Activated effector memory CD4-positive, alpha-beta T cell treated with Interleukin-2 at 50 U/mL for 16 hours (primary cell): Measurements from ENCODE around the gene HLF.

ENCODE experiments used
- DNase-seq: peaks from one replicate; pipeline ENCODE4 v3.0.0-alpha.2; 2020

HLF gene

DNA sequence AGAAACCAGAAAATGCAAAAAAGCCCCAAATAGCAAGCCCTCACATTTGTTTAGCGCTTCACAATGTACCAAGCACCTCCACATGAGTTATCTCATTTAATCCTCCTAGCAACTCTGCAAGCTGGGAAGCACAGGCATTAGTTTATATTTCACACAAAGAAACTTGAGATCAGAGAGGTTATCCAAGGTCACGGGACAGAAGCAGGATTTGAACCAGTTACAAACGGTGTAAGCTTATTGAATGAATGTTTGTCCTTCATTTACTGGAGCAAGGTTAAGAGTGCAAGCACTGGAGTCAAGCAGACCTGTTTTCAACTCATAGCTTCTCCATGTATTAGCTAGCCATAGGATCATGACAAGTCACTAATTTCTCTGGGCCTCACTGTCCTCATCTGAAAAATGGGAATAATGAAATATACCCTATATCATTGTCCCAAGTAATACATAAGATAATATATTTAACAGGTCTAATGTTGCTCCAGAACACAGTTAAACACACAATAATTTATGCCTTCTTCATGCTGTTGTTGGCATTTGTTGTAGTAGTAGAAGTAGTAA is 6.1 kb upstream of the HLF start:
- DNase-seq: no peak

DNA sequence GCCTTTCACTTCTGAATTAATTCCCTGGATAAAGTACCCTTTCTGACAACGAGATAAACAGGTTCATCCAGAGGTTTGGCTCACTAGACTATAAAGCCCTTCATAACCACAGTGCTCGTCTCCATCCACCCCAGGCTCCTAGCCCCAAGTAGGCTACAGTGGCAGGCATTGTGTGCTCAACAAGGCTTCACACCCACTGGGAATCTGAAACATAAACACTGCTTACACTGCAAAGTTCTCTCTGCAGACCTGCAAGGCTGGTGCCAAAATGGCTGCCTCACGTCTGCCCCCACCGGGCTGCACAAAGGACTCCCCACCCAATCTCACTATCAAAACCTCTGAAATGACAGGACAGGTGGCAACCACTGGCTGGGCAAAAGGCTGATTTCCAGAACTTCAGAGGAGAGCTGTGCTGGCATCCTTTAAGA is 5.1 kb upstream of the HLF start:
- no peak for DNase-seq

- no peak for DNase-seq
Measured at GRCh38 chr17:55261311-55261710, 3.4 kb upstream of the HLF start.

- DNase-seq: no peak
Measured at GRCh38 chr17:55263569-55264277, 1.0 kb upstream of the HLF start.

GRCh38 chr17:55264278-55264644 is 499 bp upstream of the HLF start:
- no peak for DNase-seq

DNA sequence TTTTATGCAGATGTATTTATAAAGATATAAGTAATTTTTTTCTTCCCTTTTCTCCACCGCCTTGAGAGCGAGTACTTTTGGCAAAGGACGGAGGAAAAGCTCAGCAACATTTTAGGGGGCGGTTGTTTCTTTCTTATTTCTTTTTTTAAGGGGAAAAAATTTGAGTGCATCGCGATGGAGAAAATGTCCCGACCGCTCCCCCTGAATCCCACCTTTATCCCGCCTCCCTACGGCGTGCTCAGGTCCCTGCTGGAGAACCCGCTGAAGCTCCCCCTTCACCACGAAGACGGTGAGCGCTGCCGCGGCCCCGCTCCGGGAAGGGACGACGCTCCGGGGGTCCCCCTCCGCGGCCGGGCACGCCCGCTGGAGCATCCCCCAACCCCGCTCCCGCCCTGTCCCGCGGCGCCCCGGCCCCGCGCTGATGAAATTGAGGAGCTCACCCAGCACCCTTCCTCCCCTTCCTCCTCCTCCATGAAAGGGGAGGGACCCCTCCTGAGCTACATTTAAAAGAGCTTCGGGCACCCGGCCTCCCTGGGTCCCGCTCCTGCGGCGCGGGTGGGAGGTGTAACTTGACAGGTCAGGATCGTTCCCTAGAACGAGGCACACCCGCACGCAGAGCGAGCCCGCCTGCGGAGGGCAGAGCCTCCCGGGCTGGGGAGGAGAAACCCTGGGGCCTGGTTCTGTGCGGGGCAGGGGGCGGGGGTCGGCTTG is 706 bp downstream of the HLF start:
- peak; percentile 10 for DNase-seq

- no peak for DNase-seq
Measured at GRCh38 chr17:55266051-55266957, 1.5 kb downstream of the HLF start.

DNA sequence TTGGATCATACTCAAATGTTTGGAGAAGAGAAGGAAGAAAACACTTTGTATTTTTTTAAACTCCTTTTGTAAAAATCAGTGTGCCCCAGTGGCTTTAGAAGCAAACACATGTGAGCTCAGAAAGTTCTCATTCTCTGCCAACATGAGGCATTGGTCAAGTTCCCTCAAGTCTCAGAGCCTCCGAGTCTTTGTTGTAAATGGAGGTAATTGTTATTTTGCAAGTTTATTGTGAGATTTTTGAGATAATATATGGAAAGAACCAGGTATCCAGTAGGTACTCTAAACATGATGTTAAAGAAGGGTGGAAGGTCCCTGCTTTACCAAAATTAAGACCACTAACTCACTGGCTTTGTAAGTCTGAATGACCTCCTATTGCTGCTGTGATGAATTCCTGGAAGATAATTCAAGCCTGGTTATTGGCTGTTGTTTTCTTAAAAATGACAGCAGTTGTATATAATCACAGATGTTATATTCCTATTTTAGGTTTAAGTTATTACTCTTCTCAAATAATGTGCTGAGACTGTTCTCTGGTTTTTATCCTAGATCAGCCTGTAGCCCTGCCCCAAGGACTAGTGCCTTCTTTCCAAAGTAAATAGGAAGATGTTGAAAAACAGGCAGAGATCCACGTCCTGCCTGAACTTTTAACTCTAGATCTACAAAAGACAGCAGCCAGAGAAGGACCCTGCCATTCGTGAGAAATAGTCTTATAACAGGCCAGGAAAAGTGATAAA is 2.4 kb downstream of the HLF start:
- DNase-seq: no peak

DNA sequence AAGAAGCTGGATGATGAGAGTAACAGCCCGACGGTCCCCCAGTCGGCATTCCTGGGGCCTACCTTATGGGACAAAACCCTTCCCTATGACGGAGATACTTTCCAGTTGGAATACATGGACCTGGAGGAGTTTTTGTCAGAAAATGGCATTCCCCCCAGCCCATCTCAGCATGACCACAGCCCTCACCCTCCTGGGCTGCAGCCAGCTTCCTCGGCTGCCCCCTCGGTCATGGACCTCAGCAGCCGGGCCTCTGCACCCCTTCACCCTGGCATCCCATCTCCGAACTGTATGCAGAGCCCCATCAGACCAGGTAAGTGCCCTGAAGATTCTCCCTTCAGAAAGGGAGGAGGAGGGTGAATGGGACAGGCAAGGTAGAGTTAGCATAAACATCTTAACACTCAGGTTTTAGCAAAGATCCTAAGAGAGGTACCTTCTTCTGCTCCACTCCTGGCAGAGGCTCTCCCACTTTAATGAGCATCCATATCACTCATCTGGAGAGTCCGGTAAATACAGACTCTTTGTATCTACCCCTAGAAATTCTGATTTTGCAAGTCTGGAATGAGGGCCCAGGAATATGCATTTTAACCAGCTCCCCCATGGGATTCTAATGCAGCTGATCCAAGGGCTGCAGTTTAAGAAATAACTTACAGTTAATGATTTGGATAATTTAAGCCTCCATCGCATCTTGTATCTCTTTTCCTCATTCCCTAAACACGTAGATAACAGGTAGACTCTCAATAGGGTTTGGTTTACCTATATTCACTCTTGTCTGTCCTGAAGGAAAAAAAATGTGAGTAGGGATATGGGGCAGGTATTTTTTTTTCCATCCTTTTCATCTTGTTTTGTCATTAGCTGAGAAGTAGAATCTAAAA is 3.3 kb downstream of the HLF start:
- no peak for DNase-seq

DNA sequence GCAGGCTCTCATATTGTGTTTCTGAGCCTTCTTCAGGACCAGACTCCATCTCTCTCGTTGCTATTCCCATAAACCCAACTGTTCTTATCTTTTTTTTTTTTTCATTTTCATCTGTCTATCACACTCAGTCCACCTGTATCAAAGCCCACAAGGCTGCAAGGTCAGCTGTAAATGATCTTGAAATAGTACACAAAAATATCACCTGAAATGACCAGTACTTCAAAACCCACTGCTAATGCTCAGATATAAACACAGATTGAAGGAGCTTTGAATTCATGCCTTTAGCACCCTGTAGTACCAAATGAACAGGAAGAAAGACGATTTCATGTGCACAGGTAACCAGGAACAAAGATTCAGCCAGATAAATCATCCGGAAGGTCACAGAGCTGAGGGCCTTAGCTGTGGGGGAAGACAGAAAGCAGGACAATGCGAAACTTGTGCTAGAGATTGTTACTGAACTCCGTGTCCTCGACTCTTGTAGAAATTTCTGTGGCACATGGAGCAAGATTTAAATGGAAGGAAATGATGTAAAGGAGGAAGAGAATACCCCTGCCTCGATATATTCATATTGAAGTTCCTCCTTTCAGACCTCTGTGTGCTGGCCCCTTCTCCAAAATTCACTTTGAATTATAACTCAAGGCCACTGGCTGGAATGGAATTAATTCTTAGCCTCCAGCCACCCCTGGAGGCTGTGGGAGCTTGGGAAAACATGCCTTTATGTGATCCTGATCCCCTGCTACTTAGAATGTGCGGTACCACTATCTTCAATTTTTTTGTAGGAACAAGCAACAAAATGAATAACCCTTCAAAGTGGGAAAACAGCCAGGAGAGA is 4.1 kb downstream of the HLF start:
- no peak for DNase-seq

- no peak for DNase-seq
Measured at GRCh38 chr17:55269894-55270293, 5.1 kb downstream of the HLF start.

GRCh38 chr17:55271223-55271571 is 6.4 kb downstream of the HLF start:
- DNase-seq: no peak

DNA sequence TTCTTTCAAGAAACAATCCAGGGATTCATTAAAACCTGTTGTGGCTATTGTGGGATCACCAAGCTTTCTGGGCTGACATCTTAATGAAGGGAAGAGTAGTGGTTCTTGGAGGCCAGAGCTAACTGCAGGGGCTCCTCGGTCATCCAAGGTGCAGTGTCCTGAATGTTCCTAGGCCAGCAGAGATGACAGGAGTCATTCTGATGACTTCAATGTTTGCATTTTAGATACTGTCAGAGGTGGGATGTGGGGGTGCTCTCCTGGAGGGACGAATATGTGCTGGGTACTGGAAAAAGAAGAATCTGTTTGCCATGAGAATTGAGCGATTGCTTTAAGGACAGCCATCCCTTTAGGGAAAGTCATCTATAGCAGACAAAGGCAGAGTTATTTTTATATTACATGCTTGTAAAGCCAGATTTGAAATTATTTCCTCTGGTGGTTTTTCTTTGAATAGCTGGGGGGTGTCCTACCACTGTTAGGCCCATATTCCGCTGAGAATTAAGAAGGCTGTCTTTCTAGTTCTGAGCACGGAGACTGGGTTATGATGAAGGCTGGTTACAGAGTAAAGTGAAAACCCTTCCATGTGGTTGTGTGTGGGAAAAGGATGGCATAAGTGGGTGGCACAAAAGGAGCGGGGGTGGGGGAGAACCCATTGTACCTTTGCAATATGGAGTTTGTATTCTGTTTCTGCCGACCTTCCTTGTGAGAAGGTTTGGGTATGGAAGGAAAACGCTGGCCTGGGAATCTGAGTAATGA is 7.4 kb downstream of the HLF start:
- no peak for DNase-seq

DNA sequence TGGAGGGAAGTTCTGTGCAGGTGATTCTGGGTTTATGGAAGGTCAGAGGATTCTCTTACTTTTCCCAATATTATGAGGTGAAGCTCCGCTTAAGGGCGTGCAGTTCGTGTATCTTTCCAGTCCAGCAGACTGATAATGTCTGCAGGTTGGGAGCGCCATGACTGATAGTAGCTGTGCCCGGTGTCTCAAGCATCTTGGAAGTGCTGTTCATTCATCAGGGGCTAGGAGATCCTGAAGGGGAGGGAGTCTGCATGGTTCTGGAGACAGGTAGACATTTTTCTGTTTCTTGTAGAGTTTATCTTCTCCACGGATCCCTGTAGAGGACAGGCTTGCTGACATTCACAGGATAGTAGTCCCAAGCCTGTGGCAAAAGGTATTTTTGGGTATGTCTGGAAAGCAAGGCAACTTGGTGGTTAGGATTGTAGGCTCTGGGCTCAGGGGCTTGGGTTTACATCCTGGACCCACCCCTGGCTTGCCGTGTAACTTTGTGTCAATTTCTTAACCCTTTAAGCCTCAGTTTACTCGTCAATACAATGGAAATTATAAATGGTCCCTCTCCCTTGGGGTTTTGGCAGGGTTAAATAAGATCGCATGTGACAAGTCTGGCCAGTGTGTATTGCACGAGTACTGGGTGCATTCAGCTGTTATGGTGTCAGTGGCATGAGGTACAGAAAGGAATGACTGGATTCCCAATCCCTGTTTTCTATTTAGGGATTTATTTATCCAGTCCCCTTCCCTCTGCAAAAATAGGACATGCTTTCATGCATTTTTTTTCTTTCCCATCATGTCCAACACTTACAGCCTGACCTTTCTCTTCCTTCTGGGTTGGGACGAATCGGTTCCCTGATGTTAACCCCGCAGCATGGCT is 8.2 kb downstream of the HLF start:
- DNase-seq: no peak

- DNase-seq: no peak
Measured at GRCh38 chr17:55273579-55274354, 9.0 kb downstream of the HLF start.

DNA sequence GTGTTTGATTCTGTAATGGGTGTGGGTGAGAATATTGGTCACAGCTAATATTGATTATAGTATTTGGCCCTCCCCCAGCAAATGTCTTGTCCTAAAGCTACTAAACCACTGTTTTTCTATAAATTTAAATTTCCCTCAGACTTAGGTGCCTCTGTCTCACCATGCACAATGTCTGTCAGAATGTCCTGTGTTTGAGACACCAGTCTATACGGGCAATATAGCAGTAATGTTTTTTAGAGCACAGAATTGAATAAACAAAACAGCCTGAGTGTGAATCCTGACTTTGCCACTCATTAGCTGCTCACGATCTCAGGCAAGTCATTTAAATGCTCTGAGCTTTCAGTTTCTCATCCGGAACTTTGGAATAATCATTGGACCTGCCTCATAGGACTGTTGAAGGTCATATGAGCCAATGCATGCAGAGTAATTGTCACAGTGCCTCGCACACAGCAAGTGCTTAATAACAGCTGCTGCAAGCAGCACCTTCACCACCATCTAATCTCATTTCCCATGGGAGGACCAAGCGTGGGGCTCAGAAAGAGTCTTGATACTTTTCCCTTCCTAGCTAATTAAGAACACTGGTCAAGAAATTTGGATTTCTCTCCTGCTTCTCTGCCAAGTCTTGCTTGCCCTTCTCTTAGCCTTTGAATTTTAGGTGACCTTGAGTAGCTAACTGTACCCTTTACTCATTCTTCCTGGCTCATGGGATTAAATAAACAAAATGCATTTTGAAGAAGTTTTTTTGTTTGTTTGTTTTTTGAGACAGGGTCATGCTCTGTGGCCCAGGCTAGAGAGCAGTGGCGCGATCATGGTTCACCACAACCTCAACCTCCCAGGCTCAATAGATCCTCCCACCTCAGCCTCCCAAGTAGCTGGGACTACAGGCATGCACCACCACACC is 9.8 kb downstream of the HLF start:
- DNase-seq: no peak
